H1 (cell line): Measurements from ENCODE around the gene NELFB. TPM values are rescaled to one million over a fixed set of nuclear protein-coding genes. Genes with fewer than 3 reads are reported as not detected.

Source experiments
- ATF2 ChIP-seq: IDR thresholded peaks from 2 replicates; pipeline ENCODE4 v1.6.1; 2012; ENCODE audit warnings: low read length, inconsistent platforms
- ATF3 ChIP-seq: IDR thresholded peaks from 2 replicates; pipeline ENCODE4 v1.6.1; 2011; ENCODE audit warnings: low read depth, mild to moderate bottlenecking, low read length; ENCODE audit not compliant: insufficient read depth
- BCL11A ChIP-seq, 2 experiments: IDR thresholded peaks; one replicate each; pipeline ENCODE4 v1.6.1; 2011; ENCODE audit warnings: low read depth in 2 of 2, low read length in 2 of 2, mild to moderate bottlenecking in 2 of 2
- CHD7 ChIP-seq: fragments of 300-600 bp; sonication (generic); IDR thresholded peaks from 2 replicates; pipeline ENCODE4 v1.7.1; 2012; ENCODE audit warnings: low read length, moderate library complexity, mild to moderate bottlenecking, inconsistent platforms; ENCODE audit not compliant: insufficient replicate concordance
- EGR1 ChIP-seq: IDR thresholded peaks from 2 replicates; pipeline ENCODE4 v1.6.1; 2011; ENCODE audit warnings: low read depth, low read length, borderline replicate concordance
- KDM4A ChIP-seq: IDR thresholded peaks from one replicate; pipeline ENCODE4 v1.7.1; 2012; ENCODE audit warnings: low read depth, mild to moderate bottlenecking, moderate library complexity, low read length, inconsistent platforms; ENCODE audit not compliant: severe bottlenecking
- TAF1 ChIP-seq: IDR thresholded peaks from 2 replicates; pipeline ENCODE4 v1.6.1; 2011; ENCODE audit warnings: mild to moderate bottlenecking, low read depth, low read length
- polyA plus RNA-seq, 7 experiments: library from polyadenylated mRNA; depleted of rRNA in 3 of 7; stranded (reverse) in 5 of 7; unstranded in 2 of 7; fragments of >200 nt in 5 of 7; fragments of 200-250 nt in 2 of 7; gene quantifications; 1 replicate in 5 of 7; 2 replicates in 1 of 7; 4 replicates in 1 of 7; pipeline versions ENCODE4 v1.2.1 to v1.2.3, GENCODE V29; 2011 to 2013; ENCODE audit warnings: missing spikeins in 2 of 7, mixed read lengths in 2 of 7
- total RNA-seq: library from RNA; stranded (reverse); fragmentation: NEBNext Ultra II Directional; extraction: Animal tissue kit (Norgen Biotek cat#: 25700); gene quantifications from 2 replicates; pipeline ENCODE4 v1.2.1, GENCODE V29; 2021

NELFB gene
- total and polyA plus RNA-seq, 2 of the 8 experiments (the other 6 are each of a cell fraction or from before 2014, with no cell fraction given), result 57.6 to 78.0 TPM

- no peak for TF ChIP-seq ATF3
- TF ChIP-seq KDM4A, result no peak
- no peak for TF ChIP-seq CHD7
- TF ChIP-seq ATF2, result no peak
- TF ChIP-seq EGR1, result no peak
- TF ChIP-seq BCL11A (IDR thresholded peaks at IDR 0.05; ENCODE audit: low read depth in 2 of 2, low read length in 2 of 2), result no peak
- no peak for TF ChIP-seq TAF1
Observed at GRCh38 chr9:137313956-137314560, 58.9 kb downstream of the NELFB start (continued).
